NCI-H460 (cell line): ENCODE results near the gene GAB2. TPM values are rescaled to one million over a fixed set of nuclear protein-coding genes. Genes with fewer than 3 reads are reported as not detected.
"Not testable (repeated sequence)": the region's sequence is repeated elsewhere in the genome, so short reads cannot be mapped to it uniquely, and the experiment has no call there.

Experiments used
- DNase-seq: peaks from one replicate; pipeline ENCODE4 v3.0.0-alpha.2; 2016; ENCODE audit warnings: low read depth; ENCODE audit errors: extremely low read depth
- polyA plus RNA-seq: library from polyadenylated mRNA; depleted of rRNA; stranded (reverse); fragments of >200 nt; gene quantifications from 2 replicates; pipeline ENCODE4 v1.2.3, GENCODE V29; 2014; cell fraction: nucleus; rRNA removed
- total RNA-seq: library from RNA; depleted of rRNA; stranded (reverse); fragments of >200 nt; shearing (Covaris generic); gene quantifications from 2 replicates; pipeline ENCODE4 v1.2.3, GENCODE V29; 2014; rRNA removed

Gene GAB2
- 2.5 and 2.6 TPM in 2 replicates for total RNA-seq
- 0.54 and 0.97 TPM in 2 replicates for polyA plus RNA-seq

GRCh38 chr11:78417175-78417887 is at the start of gene GAB2:
TSS of gene GAB2 (minus strand) at chr11:78417820. CDS start at chr11:78417720, 100 bp downstream.
- DNase-seq: no peak

- DNase-seq: no peak
Observed at GRCh38 chr11:78467370-78467769, 49.8 kb upstream of the GAB2 start.

GRCh38 chr11:78465169-78465942 is 47.7 kb upstream of the GAB2 start:
- DNase-seq: no peak

GRCh38 chr11:78464787-78465168 is 47.2 kb upstream of the GAB2 start:
- DNase-seq: not testable (repeated sequence)

- no peak for DNase-seq
Observed at GRCh38 chr11:78460471-78460870, 42.9 kb upstream of the GAB2 start.

- DNase-seq: no peak
Observed at GRCh38 chr11:78459738-78460137, 42.1 kb upstream of the GAB2 start.

GRCh38 chr11:78457448-78457847 is 39.8 kb upstream of the GAB2 start:
- DNase-seq: no peak

DNA sequence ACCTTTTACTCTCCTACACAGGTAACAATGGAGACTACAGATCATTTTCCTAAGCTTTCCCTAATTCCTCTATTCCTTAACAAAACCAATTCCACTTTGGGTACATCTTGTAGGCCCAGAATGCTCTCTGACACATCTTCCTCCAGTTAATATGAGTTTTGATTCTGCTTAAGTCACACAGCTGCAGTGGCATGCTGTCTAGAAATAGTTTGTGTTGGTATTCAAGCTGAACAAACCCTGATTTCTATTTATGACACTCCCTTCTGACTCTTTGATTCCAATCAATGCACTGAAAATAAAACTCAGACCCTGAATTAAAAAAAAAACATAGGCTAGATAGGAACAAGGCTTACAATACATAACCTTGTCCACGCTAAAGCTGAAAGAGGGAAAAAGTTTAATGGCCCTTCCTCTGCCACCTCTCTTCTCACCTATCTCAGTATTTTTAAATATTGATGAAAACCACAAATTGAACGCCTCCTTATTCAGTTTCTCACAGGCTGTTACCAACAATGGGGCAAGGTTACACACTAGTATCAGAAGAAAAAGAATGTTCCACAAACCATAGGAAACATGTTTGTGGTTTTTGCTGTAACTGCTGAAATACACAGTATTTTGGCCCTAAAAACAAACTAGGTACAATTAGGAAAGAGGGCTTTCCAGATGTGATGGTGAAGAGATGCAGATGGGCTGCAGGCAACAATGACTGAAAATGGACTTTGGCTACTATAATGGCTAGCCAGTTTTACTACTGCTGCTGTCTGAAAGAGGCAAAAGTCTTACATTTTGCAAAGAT is 35.7 kb upstream of the GAB2 start:
- DNase-seq: no peak

DNA sequence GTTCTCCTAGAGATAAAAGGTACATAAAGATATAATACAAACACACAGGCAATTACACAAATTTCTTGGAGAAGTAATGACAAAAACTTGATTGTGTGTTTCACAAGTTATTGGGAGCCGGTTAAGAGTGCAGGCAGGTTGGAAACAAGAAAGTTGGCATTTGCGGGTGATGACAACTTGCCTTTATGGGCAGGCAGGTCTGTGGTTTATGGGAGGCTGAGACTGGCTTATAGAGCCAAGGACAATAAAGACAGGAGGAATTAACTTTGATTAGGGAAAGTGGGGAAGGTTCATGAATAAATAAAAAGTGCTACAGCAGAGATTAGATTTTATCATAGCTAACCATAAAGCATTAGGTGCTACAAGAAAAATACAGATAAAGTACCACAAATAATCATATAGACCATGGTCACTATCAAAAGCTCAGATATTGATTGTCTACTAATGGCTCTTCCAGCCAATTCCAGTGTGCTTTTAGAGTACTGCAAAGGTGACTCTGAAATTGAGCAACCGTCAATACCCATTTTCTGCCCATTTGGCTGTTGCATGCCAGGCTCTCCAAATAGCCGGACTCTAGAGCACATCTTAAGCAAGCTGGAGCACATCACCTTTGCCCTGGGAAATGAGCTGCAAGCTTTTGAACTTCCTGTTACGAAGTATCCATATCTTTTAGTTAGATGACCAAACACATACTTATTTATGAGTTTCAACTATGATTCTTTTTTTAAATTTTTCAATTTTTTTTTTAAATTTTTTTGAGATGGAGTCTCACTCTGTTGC is 33.9 kb upstream of the GAB2 start:
- DNase-seq: no peak

DNA sequence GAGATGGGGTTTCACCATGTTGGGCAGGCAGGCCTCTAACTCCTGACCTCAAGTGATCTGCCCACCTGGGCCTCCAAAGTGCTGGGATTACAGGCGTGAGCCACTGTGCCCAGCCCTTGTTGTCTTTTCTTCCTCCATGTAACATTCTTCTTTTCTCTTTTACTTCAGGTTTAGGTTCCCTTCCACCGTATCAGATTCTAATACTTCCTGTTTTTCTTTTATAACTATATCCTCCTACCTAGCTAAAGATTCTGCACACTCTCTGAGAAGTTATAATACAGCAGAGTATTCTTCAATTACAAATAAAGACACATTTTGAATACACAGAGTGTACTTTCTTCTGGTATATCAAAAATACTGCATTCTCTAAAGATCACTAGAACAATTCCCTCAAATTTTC is 33.2 kb upstream of the GAB2 start:
- DNase-seq: no peak

DNA sequence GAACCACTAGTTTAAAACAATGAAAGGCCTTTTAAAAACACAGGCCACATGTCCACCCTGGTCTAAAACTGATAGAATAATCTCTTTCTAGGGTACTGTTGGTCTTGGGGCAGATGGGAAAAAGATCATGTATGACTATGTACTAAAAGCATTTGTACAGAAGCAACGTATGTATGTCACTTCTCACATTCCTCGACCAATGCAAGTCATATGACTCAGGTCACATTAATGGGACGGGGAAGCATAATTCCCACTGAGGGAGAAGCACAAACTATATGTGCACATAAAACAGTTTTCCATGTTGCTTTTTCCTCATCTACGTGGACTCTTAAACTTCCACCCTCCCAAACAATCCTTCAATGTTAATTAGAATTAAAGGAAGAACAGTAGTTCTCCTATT is 32.2 kb upstream of the GAB2 start:
- DNase-seq: no peak

DNA sequence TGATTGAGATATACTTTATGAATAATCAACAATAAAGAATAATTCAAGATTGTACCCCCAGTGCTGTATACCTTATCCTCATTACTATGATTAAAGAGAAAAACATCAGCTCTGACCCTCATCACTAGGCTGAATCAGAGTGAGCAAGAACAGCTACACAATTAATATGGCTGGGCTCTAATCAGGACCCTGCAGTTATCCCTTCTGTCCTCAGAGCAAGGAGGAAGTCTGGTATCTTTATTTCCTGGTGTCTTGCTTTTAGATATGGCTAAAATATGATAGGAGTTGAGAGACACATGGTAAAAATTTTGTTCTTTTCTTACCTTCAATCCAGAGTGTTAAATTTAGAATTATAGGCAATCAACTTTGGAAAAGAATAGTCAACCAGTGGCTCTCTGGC is 28.6 kb upstream of the GAB2 start:
- no peak for DNase-seq

DNA sequence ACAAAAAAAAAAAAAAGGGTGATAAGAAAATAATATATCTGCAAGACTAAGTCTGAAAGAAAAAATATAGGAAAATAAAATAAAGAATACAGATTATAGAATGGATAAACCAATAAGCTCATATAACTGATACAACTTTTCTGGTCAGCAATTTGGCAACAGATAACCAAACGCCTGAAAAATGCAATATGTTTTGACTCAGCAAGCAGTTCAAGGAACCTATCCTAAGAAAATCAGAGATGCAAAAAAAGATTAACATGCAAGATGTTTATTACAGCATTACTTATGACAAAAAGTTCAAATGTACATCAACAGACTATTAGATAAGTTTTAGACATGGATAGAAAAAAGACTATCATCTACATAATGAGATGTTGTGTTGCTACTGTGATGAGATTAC is 27.1 kb upstream of the GAB2 start:
- no peak for DNase-seq

- no peak for DNase-seq
Observed at GRCh38 chr11:78441956-78442355, 24.3 kb upstream of the GAB2 start.

DNA sequence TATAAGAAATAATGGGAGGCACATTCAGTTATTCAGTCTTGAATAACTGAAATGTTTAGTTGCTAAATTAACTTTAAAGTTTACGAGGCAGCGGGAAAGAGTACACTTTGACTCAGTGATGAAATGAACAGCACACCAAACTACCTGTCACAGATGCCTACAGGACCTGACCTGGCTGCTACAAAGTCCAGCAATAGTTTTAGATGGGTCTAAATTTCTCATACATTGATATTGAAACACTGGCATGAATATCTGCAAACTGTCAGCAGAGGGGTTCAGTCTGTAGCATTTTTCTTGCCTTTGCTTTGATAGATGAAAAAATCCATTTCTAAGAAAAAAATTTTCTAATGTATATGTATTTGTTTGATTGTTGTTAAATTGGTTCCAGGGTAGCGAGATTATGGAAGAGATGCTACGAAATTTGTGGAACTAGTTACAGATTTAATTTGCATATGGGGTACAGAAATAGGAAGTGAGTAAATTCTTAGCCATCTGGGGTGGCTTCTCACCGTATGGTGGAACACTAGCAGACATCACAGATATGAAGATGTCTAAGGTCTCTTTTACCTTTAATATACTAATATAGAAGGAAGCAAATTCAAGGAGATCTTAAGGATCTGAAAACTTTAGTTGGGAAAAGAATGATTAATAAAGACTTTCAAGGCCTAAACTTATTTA is 20.8 kb upstream of the GAB2 start:
- DNase-seq: no peak

GRCh38 chr11:78432956-78433355 is 15.3 kb upstream of the GAB2 start:
- DNase-seq: no peak

- no peak for DNase-seq
Observed at GRCh38 chr11:78432058-78432515, 14.5 kb upstream of the GAB2 start.

DNA sequence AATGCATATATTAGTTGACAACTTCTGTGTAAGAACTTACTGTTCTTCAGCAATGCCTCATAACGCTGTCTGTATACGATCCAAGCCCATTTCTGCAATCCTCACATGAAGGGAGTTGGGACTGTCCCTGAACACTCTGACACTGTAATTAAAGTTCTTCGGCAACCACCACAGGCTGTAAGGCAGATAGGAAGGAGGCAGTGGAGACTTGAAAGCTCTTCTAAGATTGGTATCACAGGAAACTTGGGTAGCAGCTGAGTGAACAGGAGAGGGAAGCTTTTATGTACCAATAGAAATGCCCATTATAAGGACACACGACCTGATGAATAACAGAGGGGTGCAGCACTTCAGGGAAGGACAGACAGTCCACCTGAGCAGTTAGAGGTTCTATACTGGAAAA is 12.0 kb upstream of the GAB2 start:
- DNase-seq: no peak

- DNase-seq: no peak
Observed at GRCh38 chr11:78429209-78429608, 11.6 kb upstream of the GAB2 start.

- no peak for DNase-seq
Observed at GRCh38 chr11:78428773-78429172, 11.2 kb upstream of the GAB2 start.
